Measurements from ENCODE around the gene CNEP1R1.

GRCh38 chr16:50002190-50002589, 22.8 kb upstream of the CNEP1R1 start:
- TF ChIP-seq CTCF (IDR thresholded peaks at IDR 0.05; ENCODE audit: poor library complexity, severe bottlenecking) = no peak
- no peak for TF ChIP-seq POLR2AphosphoS5 (IDR thresholded peaks at IDR 0.05)
- no peak for TF ChIP-seq EP300 (conservative IDR thresholded peaks at IDR 0.05; ENCODE audit: poor library complexity, severe bottlenecking)
- no peak for TF ChIP-seq SMC3 (conservative IDR thresholded peaks at IDR 0.05; ENCODE audit: poor library complexity)
- TF ChIP-seq REST (IDR thresholded peaks at IDR 0.05; ENCODE audit: borderline replicate concordance) = no peak
- no peak for TF ChIP-seq EZH2 (IDR thresholded peaks at IDR 0.05; ENCODE audit: borderline replicate concordance, insufficient read depth, low read length, poor library complexity, severe bottlenecking)
- TF ChIP-seq TAF1 (IDR thresholded peaks at IDR 0.05; ENCODE audit: low read depth) = no peak

All from neural cell (in vitro differentiated cells).